ENCODE measurements around the gene PDSS2.
"Not testable (repeated sequence)": the region's sequence is repeated elsewhere in the genome, so short reads cannot be mapped to it uniquely, and the experiment has no call there.

Gene PDSS2

GRCh38 chr6:107293350-107293749 lies 166.0 kb downstream of the PDSS2 start:
- Histone ChIP-seq H3K27ac (no peak overlapping the region), H3K4me1 (no peaks in the 10 kb centered on the region)

GRCh38 chr6:107292715-107293271 lies 166.6 kb downstream of the PDSS2 start:
- Histone ChIP-seq H3K4me3 (no peak overlapping the region), H3K36me3 (no peaks in the 10 kb centered on the region), H3K27me3 (no peaks in the 10 kb centered on the region), H3K4me1 (no peaks in the 10 kb centered on the region), H3K4me2 (no peak overlapping the region), H3K9me3 (replicated peaks in 1 of 11) (no peaks in the 10 kb centered on the region), H4K20me1 (no peaks in the 10 kb centered on the region), H3K27ac (no peak overlapping the region), H3K9ac (no peak overlapping the region)
- TF ChIP-seq Cebpa-rat (IDR thresholded peaks at IDR 0.05), result no peak

More at GRCh38 chr6:107293350-107293749, 166.0 kb downstream of the PDSS2 start:
- no peak for TF ChIP-seq Cebpa-rat (IDR thresholded peaks at IDR 0.05)
- Histone ChIP-seq H3K9me3 (replicated peaks in 1 of 11) (no peaks in the 10 kb centered on the region), H4K20me1 (no peaks in the 10 kb centered on the region), H3K4me3 (no peak overlapping the region), H3K4me2 (no peak overlapping the region), H3K9ac (no peak overlapping the region), H3K27me3 (no peaks in the 10 kb centered on the region), H3K36me3 (no peaks in the 10 kb centered on the region)

GRCh38 chr6:107290491-107290890 lies 168.9 kb downstream of the PDSS2 start:
- H3K27ac ChIP-seq, result no peak overlapping the region
- TF ChIP-seq Cebpa-rat (IDR thresholded peaks at IDR 0.05), result no peak
- H3K4me3 ChIP-seq, result no peak overlapping the region
- H3K4me2 ChIP-seq, result no peak overlapping the region
- no peaks in the 10 kb centered on the region for H3K9me3 ChIP-seq (replicated peaks in 1 of 11)
- no peaks in the 10 kb centered on the region for H3K4me1 ChIP-seq
- H3K36me3 ChIP-seq, result no peaks in the 10 kb centered on the region
- no peak overlapping the region for H3K9ac ChIP-seq
- no peaks in the 10 kb centered on the region for H3K27me3 ChIP-seq
- H4K20me1 ChIP-seq, result no peaks in the 10 kb centered on the region

- H3K27ac ChIP-seq; H3K9ac ChIP-seq; H3K4me2 ChIP-seq; H3K27me3 ChIP-seq; H4K20me1 ChIP-seq; H3K36me3 ChIP-seq; H3K4me1 ChIP-seq; H3K9me3 ChIP-seq (replicated peaks in 1 of 11); H3K4me3 ChIP-seq: not testable (repeated sequence)
Measured at GRCh38 chr6:107289258-107289657, 170.1 kb downstream of the PDSS2 start.

- H3K27me3 ChIP-seq; H4K20me1 ChIP-seq; H3K4me3 ChIP-seq; H3K9ac ChIP-seq; H3K36me3 ChIP-seq; H3K9me3 ChIP-seq (replicated peaks in 1 of 11); H3K4me1 ChIP-seq; H3K4me2 ChIP-seq; H3K27ac ChIP-seq: not testable (repeated sequence)
Measured at GRCh38 chr6:107285683-107286082, 173.7 kb downstream of the PDSS2 start.

GRCh38 chr6:107284805-107285204 lies 174.6 kb downstream of the PDSS2 start:
- Histone ChIP-seq H3K36me3 (peaks cover 0 to 6% (median 0%) of the 10 kb centered on the region in 11 experiments; a peak in 1 of 22 replicates), H3K27ac (no peak overlapping the region), H3K9ac (no peak overlapping the region), H3K4me1 (no peaks in the 10 kb centered on the region), H3K9me3 (replicated peaks in 1 of 11) (no peaks in the 10 kb centered on the region), H3K4me3 (no peak overlapping the region), H3K27me3 (no peaks in the 10 kb centered on the region), H4K20me1 (no peaks in the 10 kb centered on the region), H3K4me2 (no peak overlapping the region)
- no peak for TF ChIP-seq Cebpa-rat (IDR thresholded peaks at IDR 0.05)

GRCh38 chr6:107280791-107281190 lies 178.6 kb downstream of the PDSS2 start:
- H3K4me1 ChIP-seq, result no peaks in the 10 kb centered on the region
- H3K4me2 ChIP-seq, result no peak overlapping the region
- H3K36me3 ChIP-seq, result peaks cover 0 to 6% (median 0%) of the 10 kb centered on the region in 11 experiments; a peak in 1 of 22 replicates
- no peaks in the 10 kb centered on the region for H4K20me1 ChIP-seq
- H3K27me3 ChIP-seq, result no peaks in the 10 kb centered on the region
- H3K9ac ChIP-seq, result no peak overlapping the region
- no peak for TF ChIP-seq Cebpa-rat (IDR thresholded peaks at IDR 0.05)
- no peaks in the 10 kb centered on the region for H3K9me3 ChIP-seq (replicated peaks in 1 of 11)
- no peak overlapping the region for H3K4me3 ChIP-seq
- no peak overlapping the region for H3K27ac ChIP-seq

- H3K9ac ChIP-seq; H3K4me1 ChIP-seq; H3K27me3 ChIP-seq; H3K4me2 ChIP-seq; H3K4me3 ChIP-seq; H3K9me3 ChIP-seq (replicated peaks in 1 of 11); H3K27ac ChIP-seq; H3K36me3 ChIP-seq; H4K20me1 ChIP-seq: not testable (repeated sequence)
Measured at GRCh38 chr6:107280001-107280400, 179.4 kb downstream of the PDSS2 start.

GRCh38 chr6:107275330-107275865 lies 184.0 kb downstream of the PDSS2 start:
- TF ChIP-seq Cebpa-rat (IDR thresholded peaks at IDR 0.05), result no peak
- Histone ChIP-seq H4K20me1 (no peaks in the 10 kb centered on the region), H3K4me3 (no peak overlapping the region), H3K27ac (no peak overlapping the region), H3K4me1 (no peaks in the 10 kb centered on the region), H3K27me3 (no peaks in the 10 kb centered on the region), H3K9me3 (replicated peaks in 1 of 11) (no peaks in the 10 kb centered on the region), H3K36me3 (peaks cover 0 to 17% (median 0%) of the 10 kb centered on the region in 11 experiments; a peak in 3 of 22 replicates), H3K4me2 (no peak overlapping the region), H3K9ac (no peak overlapping the region)

- Histone ChIP-seq H3K9ac (no peak overlapping the region), H3K27ac (no peak overlapping the region), H3K4me3 (no peak overlapping the region), H3K9me3 (replicated peaks in 1 of 11) (no peaks in the 10 kb centered on the region), H4K20me1 (no peaks in the 10 kb centered on the region), H3K4me2 (no peak overlapping the region), H3K27me3 (no peaks in the 10 kb centered on the region), H3K4me1 (no peaks in the 10 kb centered on the region), H3K36me3 (peaks cover 0 to 17% (median 0%) of the 10 kb centered on the region in 11 experiments; a peak in 3 of 22 replicates)
- TF ChIP-seq Cebpa-rat (IDR thresholded peaks at IDR 0.05), result no peak
Measured at GRCh38 chr6:107274288-107274687, 185.1 kb downstream of the PDSS2 start.
